Right hindlimb (tissue), 1 donor: Measurements from ENCODE around the gene IRF2BPL.
"Not testable (repeated sequence)": the region's sequence is repeated elsewhere in the genome, so short reads cannot be mapped to it uniquely, and the experiment has no call there.

ENCODE experiments used
- DNase-seq: peaks from one replicate; pipeline ENCODE4 v3.0.0-alpha.2; 2018

Gene IRF2BPL

DNA sequence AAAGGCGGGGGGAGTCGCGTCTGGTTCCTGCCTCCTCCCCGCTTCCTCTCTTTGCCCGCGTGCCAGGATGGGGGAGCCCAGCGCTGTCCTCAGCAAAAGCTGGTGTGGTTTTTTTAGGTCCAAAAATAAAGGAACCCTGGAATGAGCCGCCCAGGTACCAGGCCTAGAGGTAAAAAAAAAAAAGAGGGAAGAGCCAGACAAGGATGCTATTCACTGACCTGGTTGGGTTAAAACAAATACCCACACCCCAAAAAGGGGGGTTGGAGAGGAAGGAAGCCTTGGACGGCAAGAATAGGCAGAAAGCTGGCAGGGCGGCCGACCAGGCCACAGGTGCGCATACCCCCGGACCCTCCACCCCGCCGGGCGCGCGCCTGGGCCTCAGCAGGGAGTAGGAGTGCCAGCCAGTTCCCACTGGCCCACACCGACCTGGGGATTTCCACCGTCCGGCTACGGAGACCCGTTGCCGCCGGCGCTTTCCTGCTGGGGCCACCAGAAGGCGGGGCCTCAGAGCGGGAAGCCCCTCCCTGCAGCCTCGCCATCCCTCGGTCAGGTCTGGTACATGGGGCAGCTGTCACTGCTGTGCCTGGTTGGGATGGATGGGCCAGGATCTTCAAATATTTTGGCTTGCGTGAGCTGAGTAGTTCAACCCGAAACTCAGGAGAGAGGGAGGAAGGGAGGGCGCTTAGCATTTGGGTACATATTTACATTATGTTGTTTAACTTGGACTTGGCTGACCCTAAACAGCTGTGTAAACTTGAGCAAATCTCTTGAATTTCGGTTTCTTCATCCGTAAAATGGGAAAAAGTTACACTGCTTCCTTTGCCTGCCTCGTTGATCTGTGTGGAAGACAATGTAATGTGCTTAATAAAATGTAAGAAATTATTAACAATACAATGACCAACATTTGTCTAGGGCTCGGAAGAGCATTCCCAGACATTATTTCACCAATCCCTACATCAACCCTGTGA is 5.4 kb upstream of the IRF2BPL start:
- DNase-seq: peak; percentile 86

DNA sequence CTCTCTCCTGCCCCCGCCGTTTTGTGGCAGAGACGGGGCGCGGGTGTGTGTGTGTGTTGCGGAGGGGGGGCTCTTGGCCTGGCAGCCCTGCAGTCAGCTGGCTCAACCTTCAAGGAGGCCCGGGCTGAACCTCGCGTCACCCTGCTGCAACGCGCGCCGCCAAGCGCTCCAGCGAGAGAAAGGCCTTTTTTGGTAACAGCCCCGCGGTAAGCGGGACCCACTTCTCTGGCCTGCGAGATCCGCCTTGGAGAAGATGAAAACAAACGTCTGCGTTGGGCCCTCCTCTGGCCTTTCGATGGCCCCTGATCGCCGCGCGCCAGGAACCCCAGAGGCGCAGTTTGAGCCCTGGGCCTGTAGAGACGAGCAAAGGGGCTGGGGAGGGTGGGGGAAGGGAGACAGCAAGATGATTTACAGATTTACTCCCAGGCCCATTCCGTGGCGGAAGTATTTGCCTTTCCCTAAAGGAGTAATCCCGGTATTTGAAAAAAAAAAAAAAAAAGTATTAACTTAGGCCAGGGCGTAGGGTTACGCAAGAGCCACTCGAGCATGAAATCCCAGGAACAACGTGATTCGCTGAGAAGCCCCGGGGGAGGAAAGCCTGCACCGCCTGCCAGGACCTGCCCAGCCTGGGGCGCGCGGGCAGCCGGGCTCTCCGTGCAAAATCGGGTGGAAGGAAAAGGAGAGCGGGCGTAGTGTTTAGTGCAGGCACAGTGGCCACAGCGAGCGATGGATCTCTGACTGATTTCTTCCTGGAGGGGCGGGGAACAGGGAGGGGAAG is 4.5 kb upstream of the IRF2BPL start:
- DNase-seq: peak; percentile 95

DNA sequence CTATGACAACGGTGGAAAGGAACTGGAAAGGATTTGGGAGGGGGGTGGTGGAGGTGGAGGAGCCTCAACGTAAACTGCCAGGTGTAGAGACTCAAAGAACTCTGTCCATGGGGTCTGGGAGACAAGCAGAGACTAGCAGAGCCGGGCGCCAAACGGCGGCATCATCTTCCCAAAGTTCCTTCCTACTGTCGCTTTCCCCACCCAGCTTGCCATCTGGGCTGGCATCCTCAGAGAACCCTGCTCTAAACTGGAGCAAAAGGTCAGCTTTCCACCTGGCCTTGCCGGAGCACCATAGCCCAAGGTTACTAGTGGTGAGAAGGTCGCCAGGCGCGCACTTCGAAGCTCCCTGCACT is 4.0 kb upstream of the IRF2BPL start:
- DNase-seq: no peak

DNA sequence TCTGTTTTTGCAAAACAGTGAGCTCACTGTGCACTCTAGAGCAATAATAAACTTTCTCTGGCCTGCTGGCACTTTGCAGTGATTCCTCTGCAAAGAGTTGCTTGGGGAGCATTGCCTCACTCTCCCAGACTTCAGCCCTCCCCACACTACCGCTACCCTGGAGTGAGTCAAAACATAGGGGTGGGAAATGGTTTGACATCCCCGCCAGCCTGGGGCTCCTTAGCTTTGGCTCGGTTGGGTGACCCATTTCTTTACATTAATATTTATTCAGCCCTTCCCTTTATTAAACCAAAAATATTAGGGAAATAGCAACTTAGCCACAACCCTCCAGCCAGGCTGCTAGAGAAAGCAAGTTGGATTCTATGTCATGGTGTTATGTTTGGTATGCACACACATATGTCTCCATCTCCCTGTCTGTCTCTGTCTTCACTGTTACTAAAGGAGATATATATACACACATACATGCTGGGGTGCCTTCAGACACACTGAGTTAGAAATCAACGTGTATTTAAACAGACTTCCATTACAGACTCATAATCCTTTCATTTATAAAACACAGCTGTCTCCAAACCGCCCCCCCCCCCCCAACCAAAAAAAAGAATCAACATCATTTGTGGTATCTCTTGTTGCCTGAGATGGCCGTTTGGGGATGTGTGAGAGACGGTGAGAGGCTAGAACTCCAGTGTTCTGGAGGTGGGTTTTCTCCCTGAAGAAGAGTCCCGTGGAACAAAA is 3.4 kb upstream of the IRF2BPL start:
- peak; percentile 71 for DNase-seq

DNA sequence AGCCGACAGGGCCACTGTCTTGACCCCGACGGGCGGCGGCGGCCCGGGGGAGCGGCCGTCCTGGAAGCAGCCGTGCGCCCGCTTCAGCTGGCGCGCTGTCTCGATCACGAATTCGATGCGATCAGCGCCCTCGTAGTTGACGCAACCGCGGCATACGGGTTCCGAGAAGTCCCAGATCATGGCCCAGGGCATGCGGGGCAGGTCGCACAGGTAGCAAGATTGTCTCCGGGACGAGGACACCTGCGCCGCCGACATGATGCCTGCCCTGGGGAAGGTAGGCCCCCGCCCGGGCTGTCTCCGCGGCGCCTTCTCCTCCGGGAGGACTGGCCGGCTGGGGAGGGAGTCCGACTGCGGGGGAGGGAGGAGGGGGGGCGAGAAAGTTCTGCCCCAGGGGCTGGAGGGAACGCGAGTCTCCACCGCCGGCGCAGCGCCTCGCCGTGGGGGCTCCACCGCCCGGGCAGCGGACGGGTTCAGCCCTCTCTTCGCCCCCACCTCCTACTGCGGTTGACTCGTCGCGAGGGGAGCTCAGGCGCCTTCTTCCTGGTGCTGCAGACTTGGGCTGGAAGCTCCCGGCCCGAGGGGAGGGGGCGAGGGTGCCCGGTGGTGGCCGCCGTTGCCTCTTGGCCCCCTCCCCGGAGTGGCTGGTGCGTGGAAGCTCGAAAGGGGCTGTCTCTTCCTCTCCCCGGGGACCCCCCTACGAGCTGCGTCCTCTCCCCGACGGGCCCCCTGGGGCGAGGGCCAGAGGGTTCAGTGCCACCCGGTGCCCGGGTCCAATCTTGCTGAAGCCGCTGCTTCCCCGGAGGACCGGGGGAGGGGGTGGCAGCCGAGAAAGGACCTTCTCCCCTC is 747 bp downstream of the IRF2BPL start:
- peak; percentile 84 for DNase-seq

DNA sequence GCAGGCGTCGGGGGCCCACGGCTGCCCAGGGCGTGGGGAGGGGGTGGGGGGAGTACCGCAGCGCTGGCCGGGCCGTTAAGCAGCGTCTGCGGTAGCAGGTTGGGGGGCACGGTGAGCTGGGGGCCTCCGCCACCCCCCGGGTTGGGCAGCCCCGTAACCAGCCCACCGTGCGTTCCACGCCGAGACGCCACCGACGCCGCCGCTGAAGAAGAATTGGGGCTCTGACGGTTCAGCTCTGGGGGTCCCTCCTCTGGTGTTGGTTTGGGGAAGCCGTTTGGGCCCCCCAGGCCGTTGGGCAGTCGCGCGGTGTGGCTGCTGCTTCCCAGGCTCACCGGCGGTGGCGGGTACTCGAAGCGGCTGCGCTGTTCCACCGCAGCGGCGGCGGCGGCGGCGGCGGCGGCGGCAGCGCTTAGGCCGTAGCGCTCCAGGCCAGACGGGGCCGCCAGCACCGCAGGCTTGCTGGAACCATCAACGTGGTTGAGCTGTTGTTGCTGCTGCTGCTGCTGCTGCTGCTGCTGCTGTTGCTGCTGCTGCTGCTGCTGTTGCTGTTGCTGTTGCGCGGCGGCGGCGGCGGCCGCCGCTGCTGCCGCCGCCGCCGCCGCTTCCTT is 1.5 kb downstream of the IRF2BPL start:
- DNase-seq: peak; percentile 62

DNA sequence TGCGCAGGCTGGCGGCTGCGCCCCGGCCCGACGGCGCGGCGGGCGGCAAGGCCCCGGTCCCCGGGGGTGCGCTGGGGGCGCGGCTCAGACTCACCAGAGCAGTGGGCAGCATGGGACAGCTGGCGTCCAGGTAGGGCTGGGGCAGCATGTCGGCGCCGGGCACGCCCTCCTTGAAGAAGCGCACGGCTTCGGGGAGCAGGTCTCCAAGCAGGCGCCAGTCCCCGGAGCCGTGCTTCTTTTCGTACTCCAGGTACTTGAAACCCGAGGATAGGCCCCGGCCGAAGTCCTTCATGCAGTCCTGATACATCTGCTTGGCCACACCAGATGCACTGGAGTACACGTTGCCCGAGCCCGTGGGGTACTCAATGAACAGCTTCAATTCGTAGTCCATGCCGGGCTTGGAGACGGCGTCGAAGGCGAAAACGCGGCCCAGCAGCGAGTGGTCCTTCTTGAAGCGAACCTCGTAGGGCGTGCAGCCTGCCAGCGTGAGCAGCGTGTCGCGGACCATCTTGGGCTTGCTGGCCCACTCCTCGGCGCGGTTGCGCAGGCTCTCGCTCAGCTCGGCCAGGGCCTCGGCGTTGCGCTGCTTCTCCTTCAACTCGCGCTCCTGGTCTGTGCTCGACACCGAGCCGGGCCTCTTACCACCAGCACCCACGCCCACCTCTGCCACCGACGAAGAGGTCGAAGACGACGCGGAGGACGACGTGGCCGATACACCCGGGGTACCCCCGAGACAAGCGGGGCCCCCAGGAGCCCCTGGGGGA is 2.2 kb downstream of the IRF2BPL start:
- DNase-seq: peak; percentile 59

DNA sequence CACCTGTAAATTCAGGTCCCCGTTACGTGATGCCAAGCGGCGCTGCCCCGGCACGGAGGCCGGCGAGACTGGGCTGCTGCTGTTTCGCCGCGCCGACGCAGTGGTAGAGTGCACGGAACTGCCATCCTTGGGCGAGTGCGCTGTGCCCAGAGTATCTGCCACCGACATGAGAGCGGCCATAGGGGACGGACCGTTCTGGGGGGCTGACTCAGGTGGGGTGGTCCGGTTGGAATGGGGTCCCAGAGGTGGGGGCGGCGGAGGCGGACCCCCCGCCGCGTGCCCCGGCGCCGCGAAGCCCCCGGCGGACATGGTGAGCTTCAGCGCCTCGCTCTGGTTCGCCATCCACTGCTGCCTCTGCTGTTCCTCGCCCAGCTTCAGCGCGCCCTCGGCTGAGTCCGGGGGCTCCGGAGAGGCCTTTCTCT is 2.8 kb downstream of the IRF2BPL start:
- no peak for DNase-seq

DNA sequence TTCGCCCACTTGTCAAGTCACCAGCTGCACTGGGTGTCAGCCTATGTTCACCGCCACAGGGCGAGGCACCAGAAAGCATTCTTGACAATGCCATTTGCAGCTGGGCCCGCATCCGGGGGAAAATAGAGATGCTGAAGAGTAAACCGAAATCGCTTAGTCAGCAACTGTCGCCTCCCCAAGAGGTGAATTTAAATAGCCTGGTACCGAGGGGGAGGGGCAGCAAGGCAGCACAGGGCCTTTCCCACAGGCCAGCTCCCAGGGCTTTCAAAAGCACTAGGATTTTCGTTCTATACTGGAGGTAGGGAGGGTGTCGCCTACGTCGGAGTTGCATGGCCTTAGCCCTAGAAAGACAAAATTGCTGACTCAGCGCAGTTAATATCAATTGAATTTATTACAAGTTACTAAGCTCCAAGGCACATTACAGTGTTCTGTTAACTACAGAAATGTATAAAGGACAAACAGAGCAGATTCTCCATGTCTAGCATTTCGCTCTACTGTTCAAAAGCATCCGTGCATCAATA is 4.3 kb downstream of the IRF2BPL start:
- peak; percentile 65 for DNase-seq

DNA sequence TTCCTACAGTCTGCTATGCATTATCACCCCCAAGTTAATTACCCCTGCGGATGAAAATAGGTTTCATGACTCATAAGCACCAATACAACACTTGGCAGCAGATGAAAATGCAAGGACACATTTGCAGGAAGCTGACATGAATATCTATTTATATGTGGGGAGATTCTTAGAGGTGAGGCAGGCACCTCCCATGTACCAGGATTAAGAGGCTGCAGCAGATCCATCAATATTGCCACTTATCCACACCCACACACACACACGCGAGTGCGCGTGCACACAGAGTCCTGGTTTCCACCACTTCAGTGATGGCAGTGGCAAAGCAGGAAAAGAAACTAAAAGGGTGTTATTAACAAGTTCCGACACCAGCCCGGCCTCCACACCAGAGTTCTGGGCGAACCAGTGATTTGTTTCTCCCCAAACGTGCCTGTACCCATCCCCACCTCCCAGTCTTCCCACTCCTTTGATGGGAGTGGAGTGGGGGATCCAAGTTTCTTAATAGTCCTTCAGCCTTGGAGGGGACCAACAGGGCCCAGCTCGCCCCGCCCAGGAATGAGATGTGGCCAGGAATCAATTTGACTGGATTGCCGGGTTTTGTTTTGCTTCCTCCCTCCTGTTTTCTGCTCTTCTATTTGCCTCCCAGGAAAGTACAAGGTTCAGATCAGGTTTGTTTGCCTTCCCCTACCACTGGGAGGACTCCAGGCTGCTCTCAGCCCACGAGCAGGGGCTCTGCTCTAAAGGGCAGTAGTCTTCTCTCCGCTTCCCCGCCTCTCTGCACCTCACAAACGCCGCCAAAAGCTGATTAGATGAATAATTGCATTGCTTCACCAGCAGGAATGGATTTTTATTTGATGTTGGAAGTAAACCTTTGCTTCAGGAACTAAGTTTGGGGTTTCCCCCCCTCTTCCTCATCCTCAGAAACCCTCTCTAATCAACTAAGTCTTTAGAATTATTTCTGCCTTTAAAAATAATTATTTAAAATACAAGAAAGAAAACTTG is 5.2 kb downstream of the IRF2BPL start:
- peak; percentile 57 for DNase-seq

DNA sequence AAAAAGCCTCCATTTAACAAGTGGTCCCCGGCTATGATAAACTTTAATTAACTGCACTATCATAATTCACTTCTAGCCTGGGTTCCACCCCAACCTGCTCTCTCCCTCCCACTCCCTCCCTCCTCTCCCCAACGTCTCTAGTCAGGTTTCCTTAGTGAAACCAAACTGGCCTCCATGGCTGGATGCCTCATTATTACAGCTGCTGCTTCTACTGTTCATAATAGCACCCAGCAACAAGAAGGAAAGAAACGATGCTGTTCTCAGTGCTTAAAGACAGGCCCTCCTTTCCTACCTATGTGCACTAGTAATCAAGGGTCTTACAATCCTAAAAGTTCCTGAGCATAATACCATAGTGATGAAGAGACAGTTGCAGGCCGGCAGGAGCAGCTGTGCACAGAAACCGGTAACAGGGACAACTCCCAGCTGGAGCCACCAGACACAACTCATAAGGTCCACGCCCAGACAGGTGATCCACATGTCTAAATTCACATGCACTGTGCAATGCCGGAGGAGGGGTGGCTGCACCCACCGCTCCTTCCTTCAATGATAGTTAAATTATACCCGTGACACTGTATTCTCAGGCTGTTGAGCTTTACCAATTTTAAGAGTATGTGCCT is 6.2 kb downstream of the IRF2BPL start:
- no peak for DNase-seq

DNA sequence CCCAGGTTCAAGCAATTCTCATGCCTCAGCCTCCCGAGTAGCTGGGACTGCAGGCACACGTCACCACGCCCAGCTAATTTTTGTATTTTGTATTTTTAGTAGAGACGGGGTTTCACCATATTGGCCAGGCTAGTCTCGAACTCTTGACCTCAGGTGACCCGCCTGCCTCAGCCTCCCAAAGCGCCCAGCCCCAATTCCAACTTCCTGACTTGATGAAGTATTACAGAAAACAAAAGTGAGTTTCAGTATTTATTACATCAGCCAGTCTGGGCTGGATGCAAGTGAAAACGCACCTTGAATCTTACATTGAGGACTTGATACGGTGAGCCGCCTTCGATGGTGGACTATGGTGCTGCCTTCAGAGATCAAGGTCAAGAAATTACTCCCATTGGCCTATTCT is 7.1 kb downstream of the IRF2BPL start:
- DNase-seq: not testable (repeated sequence)

DNA sequence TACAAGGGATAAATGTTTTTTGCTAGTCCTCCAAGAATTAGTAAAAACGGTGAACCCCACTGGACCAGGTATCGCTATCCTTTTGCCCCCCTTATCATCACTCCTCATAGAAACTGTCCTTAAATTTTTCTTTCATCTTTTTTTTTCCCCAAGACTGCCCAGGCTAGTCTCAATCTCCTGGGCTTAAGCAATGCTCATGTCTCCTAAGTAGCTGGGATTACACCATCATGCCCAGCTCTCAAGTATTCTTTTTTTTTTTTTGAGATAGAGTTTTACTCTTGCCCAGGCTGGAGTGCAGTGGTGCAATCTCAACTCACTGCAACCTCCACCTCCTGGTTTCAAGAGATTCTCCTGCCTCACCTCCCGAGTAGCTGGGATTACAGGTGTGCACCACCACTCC is 9.7 kb downstream of the IRF2BPL start:
- no peak for DNase-seq

DNA sequence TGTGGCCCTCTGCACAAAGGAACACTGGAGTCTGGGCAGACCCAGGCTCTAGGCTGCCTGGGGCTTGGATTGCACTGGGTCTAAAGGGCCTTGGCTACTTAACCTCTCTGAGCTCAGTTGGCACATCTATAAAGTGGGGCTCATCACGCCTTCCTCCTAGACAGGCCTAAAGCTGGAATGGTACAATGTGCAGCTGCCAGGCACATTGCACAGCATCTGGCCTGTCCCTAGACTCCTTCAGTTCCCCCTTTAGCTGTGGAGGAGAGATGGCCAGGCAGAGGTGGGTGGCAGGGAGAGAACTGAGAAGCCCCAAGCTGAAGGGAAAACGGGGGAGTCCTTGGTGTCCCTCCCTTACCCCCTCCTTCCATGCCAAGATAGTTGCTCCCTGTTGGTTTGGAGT is 10.8 kb downstream of the IRF2BPL start:
- no peak for DNase-seq

DNA sequence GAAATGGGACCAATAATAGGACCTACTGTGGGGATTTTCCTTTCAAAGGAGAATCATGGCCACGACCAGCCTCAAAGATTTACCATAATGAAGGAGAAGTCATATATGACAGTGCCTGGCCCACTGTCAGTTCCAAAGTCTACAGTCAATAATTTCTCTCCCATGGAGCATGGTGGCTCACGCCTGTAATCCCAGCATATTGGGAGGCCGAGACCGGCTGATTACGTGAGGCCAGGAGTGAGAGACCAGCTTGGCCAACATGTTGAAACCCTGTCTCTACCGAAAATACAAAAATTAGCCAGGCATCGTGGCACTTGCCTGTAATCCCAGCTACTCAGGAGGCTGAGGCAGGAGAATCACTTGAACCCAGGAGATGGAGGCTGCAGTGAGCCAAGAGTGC is 13.8 kb downstream of the IRF2BPL start:
- no peak for DNase-seq

DNA sequence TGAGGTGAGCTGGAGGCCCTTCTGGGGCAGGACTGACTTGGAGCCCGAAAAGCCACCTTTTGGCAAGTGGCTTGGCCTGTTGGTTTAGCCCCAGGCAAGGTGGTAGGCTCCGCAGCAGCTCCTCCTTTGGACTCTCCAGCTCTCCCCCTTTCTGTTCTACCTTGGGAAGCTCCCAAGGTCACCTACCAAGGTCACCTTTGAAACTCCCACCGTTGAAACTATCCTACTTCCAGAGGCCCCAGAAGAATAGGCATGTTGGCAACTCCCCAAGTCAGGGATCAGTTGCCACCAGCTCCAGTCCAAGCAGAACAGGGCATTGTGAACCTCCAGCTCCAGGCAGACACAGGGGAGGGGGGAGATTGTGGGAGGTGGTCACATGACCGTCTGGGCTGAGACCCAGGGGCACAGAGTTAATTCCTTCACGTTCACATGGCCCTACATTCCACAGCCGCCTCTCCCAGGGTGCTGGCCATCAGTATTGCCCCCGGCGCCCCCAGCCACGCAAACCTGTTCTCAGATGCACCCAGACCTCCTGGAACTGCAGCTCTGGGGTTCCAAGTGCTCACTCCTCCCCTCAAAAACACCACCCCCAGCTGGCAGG is 14.4 kb downstream of the IRF2BPL start:
- peak; percentile 62 for DNase-seq

DNA sequence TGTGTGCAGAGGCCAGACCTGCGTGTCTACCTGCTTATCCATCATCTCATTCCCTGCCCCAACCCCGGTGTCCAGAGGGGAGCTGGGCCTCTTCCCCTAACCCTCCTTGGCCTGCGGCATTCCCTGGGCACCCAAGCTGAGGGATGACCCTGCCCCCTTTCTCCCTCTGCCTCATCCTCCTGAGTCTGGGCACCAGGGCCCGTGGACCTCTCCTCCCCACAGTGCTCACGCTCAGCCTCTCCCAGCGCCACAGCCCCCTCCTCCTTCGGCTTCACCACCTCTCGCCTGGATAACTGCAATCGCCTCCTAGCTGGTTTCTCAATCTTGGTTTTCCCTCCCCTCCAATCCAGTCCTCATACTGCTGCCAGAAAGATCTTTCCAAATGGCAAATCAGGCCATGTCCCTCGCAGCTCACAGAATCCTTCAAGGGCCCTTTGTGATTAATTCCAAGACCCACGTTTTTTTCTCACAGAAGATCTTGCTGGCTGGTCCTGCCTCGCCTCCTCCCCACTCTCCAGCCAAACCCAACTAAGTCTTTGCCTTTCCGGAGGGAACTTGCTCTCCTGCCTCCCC is 16.2 kb downstream of the IRF2BPL start:
- DNase-seq: no peak

DNA sequence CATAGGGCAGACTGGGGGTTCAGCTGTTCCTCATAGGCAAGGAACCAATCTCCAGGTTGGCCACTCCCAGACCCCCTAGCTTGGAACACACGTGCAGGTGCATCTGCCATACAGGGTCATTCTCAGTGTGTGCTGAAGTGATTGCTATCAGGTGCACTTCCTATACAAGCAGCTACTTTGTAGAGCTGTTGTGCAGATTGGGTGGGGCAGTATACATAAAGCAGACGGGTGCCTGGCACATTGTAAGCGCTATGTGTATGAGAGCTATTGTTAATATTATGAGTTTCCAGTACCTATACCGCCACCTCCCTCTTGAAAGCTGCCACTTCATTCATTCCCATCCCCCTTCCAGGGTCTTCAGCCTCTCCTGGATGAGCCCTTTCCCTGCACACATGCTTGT is 17.3 kb downstream of the IRF2BPL start:
- no peak for DNase-seq
